Measurements from ENCODE around the gene NADSYN1. TPM values are rescaled to one million over a fixed set of nuclear protein-coding genes. Genes with fewer than 3 reads are reported as not detected.

Gene NADSYN1
- total RNA-seq, 4 donors from 2014 or later, result 183 to 349 (median 294) TPM

GRCh38 chr11:71490044-71490730, 37.2 kb downstream of the NADSYN1 start:
- no peak for TF ChIP-seq POLR2A (IDR thresholded peaks at IDR 0.05)
- TF ChIP-seq, protein P1, sequence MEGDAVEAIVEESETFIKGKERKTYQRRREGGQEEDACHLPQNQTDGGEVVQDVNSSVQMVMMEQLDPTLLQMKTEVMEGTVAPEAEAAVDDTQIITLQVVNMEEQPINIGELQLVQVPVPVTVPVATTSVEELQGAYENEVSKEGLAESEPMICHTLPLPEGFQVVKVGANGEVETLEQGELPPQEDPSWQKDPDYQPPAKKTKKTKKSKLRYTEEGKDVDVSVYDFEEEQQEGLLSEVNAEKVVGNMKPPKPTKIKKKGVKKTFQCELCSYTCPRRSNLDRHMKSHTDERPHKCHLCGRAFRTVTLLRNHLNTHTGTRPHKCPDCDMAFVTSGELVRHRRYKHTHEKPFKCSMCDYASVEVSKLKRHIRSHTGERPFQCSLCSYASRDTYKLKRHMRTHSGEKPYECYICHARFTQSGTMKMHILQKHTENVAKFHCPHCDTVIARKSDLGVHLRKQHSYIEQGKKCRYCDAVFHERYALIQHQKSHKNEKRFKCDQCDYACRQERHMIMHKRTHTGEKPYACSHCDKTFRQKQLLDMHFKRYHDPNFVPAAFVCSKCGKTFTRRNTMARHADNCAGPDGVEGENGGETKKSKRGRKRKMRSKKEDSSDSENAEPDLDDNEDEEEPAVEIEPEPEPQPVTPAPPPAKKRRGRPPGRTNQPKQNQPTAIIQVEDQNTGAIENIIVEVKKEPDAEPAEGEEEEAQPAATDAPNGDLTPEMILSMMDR (IDR thresholded peaks at IDR 0.05), result no peak
- no peaks in the 10 kb centered on the region for H3K9me3 ChIP-seq
- no peaks in the 10 kb centered on the region for H3K4me1 ChIP-seq
- no peaks in the 10 kb centered on the region for H3K27me3 ChIP-seq
- H3K4me3 ChIP-seq, result no peak overlapping the region
- peaks cover 0 to 81% (median 0%) of the 10 kb centered on the region in 3 donors for H3K36me3 ChIP-seq
- no peak overlapping the region for H3K27ac ChIP-seq
- peak in 1 of 3 donors; percentile 26 for DNase-seq

GRCh38 chr11:71490731-71491390, 37.9 kb downstream of the NADSYN1 start:
- Histone ChIP-seq H3K36me3 (peaks cover 0 to 81% (median 0%) of the 10 kb centered on the region in 3 donors), H3K27me3 (no peaks in the 10 kb centered on the region), H3K27ac (no peak overlapping the region), H3K4me3 (no peak overlapping the region), H3K9me3 (no peaks in the 10 kb centered on the region), H3K4me1 (no peaks in the 10 kb centered on the region)
- TF ChIP-seq, protein P1 (IDR thresholded peaks at IDR 0.05), result no peak
- no peak for TF ChIP-seq POLR2A (IDR thresholded peaks at IDR 0.05)
- DNase-seq, result peak in 1 of 3 donors; percentile 29

DNA sequence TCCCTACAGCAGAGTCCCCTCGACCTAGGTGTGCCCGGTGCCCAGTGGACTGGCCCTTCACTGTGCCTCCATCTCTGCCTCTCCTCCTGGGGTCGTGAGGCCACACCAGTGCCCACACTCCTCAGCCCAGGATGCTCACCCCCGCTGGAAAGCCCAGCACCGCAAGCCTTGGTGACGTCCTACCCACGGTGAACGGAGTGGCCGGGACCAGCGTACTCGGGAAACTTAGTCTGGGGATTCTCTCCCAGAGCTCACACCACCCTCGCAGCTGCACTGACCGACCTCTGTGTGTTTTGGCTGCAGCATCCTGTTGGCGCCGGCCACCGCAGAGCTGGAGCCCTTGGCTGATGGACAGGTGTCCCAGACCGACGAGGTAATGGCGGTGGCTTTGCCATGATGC, 38.5 kb downstream of the NADSYN1 start:
- peaks cover 0 to 80% (median 0%) of the 10 kb centered on the region in 3 donors for H3K36me3 ChIP-seq

DNA sequence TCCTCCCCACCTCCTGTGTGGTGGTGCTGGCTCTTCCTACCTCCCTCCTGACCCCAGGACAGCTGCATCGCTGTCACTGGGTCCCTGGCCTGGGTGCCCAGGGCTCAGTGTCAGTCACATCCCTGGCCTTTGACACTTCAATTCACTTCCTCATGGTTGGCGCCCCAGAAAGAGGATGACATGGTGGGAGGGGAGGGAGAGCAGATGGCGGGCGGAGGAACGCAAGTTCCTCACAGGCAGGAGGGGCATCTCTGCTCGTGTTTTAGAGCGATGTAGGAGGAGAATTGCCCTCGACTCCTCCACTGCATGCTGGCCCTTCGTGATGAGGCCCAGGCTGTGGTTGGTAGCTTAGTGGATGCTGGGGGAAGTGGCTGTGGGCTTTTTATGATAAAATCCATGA, 38.9 kb downstream of the NADSYN1 start:
- no peaks in the 10 kb centered on the region for H3K9me3 ChIP-seq
- DNase-seq, result no peak
- no peaks in the 10 kb centered on the region for H3K4me1 ChIP-seq
- H3K27me3 ChIP-seq, result no peaks in the 10 kb centered on the region
- TF ChIP-seq, protein P1 (IDR thresholded peaks at IDR 0.05), result no peak
- no peak for TF ChIP-seq POLR2A (IDR thresholded peaks at IDR 0.05)
- H3K27ac ChIP-seq, result no peak overlapping the region
- peaks cover 0 to 82% (median 0%) of the 10 kb centered on the region in 3 donors for H3K36me3 ChIP-seq
- no peak overlapping the region for H3K4me3 ChIP-seq

More for the DNA sequence above, 38.5 kb downstream of the NADSYN1 start:
- Histone ChIP-seq H3K9me3 (no peaks in the 10 kb centered on the region), H3K27me3 (no peaks in the 10 kb centered on the region), H3K4me3 (no peak overlapping the region), H3K27ac (no peak overlapping the region), H3K4me1 (no peaks in the 10 kb centered on the region)
- TF ChIP-seq POLR2A (IDR thresholded peaks at IDR 0.05), result no peak
- TF ChIP-seq, protein P1 (IDR thresholded peaks at IDR 0.05), result no peak
- peak in 1 of 3 donors; percentile 30 for DNase-seq

GRCh38 chr11:71495286-71496230, 42.6 kb downstream of the NADSYN1 start:
- TF ChIP-seq, protein P1 (IDR thresholded peaks at IDR 0.05), result no peak
- TF ChIP-seq POLR2A (IDR thresholded peaks at IDR 0.05), result no peak
- H3K4me1 ChIP-seq, result no peaks in the 10 kb centered on the region
- H3K4me3 ChIP-seq, result no peak overlapping the region
- H3K27me3 ChIP-seq, result no peaks in the 10 kb centered on the region
- H3K9me3 ChIP-seq, result no peaks in the 10 kb centered on the region
- peaks cover 0 to 96% (median 0%) of the 10 kb centered on the region in 3 donors for H3K36me3 ChIP-seq
- H3K27ac ChIP-seq, result no peak overlapping the region
- no peak for DNase-seq
